IgD-negative memory B cell (primary cell): ENCODE data around the gene PDE1A. TPM values are rescaled to one million over a fixed set of nuclear protein-coding genes. Genes with fewer than 3 reads are reported as not detected.

ENCODE experiments used
- H3K27ac Mint-ChIP-seq, 3 donors: one replicate each; pipeline ENCODE4 v1.8.0; 2020 to 2022; ENCODE audit warnings: mild to moderate bottlenecking in 3 of 3, mixed read lengths in 3 of 3, moderate library complexity in 1 of 3
- H3K27me3 Mint-ChIP-seq: one replicate; pipeline ENCODE4 v1.8.0; 2021; ENCODE audit warnings: mixed read lengths
- H3K36me3 Mint-ChIP-seq: one replicate; pipeline ENCODE4 v1.8.0; 2020; ENCODE audit warnings: mild to moderate bottlenecking, mixed read lengths
- H3K4me1 Mint-ChIP-seq, 3 donors: one replicate each; pipeline ENCODE4 v1.8.0; 2020 to 2022; ENCODE audit warnings: mixed read lengths in 3 of 3, mild to moderate bottlenecking in 1 of 3
- H3K4me3 Mint-ChIP-seq, 4 donors: one replicate each; pipeline ENCODE4 v1.8.0; 2020 to 2022; ENCODE audit warnings: mild to moderate bottlenecking in 4 of 4, mixed read lengths in 4 of 4, moderate library complexity in 3 of 4
- H3K9me3 Mint-ChIP-seq, 3 donors: one replicate each; pipeline ENCODE4 v1.8.0; 2020 to 2021; ENCODE audit warnings: mixed read lengths in 3 of 3, mild to moderate bottlenecking in 1 of 3
- polyA plus RNA-seq: library from polyadenylated mRNA; unstranded; fragments of 300-500 nt; fragmentation: Illumina TruSeq; gene quantifications from one replicate; pipeline ENCODE4 v1.2.3, GENCODE V29; 2021

The PDE1A gene
- polyA plus RNA-seq, 1 donor from 2014 or later, result not detected

DNA sequence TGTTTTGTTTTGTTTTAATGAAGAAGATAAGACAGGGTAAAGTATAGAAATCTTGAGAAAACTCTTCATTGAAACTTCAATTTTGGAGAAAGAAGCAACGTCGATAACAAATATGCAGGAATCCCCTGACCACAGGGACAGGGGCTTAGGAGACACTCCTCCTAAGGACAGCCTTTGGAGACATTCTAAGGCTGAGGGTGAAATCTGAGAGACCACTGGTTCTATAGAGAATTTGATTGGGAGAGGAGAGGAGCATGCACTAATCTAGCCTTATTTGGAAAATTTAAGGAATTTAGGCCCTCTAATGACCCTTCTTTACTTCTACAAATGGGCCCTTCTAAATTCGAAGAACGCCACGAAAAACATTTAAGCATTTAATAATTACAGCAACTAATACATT, 233.5 kb downstream of the PDE1A start:
- Mint-ChIP-seq H3K4me1 (no peaks in the 10 kb centered on the region), H3K36me3 (no peaks in the 10 kb centered on the region), H3K27ac (no peak overlapping the region), H3K4me3 (no peak overlapping the region), H3K9me3 (no peaks in the 10 kb centered on the region), H3K27me3 (no peaks in the 10 kb centered on the region)

GRCh38 chr2:182191061-182191460, 235.8 kb downstream of the PDE1A start:
- H3K4me1 Mint-ChIP-seq, result no peaks in the 10 kb centered on the region
- H3K9me3 Mint-ChIP-seq, result no peaks in the 10 kb centered on the region
- no peak overlapping the region for H3K27ac Mint-ChIP-seq
- no peak overlapping the region for H3K4me3 Mint-ChIP-seq
- H3K27me3 Mint-ChIP-seq, result no peaks in the 10 kb centered on the region
- no peaks in the 10 kb centered on the region for H3K36me3 Mint-ChIP-seq

- no peak overlapping the region for H3K4me3 Mint-ChIP-seq
- no peak overlapping the region for H3K27ac Mint-ChIP-seq
- H3K36me3 Mint-ChIP-seq, result no peaks in the 10 kb centered on the region
- peaks cover 0 to 10% (median 5%) of the 10 kb centered on the region in 3 donors for H3K9me3 Mint-ChIP-seq
- H3K27me3 Mint-ChIP-seq, result no peaks in the 10 kb centered on the region
- H3K4me1 Mint-ChIP-seq, result no peaks in the 10 kb centered on the region
Observed at GRCh38 chr2:182187130-182187529, 239.7 kb downstream of the PDE1A start.

DNA sequence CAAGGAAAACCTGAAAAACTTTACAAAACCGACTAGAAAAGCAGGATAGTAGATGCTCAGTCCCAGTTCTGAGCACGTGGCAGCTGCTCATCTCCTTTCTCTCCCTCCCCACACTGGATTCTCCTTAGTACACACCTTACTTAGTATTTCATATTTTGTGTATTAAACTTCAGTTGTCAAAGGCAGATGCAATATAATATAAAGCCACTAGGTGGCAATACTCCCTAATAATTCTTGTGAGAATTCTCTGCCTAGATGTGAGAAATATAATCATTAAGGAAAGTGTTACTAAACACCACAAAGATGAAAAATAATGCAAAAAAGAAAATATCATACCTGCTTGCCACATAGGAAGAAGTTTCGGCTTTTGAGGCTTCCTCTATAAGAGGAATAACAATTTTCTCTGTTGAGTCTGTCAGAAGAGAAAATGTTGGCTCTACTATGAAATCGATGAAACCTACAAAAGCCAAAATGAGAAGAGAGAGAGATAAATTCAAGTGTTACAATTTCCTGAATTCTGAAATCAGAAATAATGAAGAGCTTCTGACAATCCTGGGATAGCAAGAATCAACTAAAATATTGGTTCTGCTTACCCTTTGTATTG, 240.6 kb downstream of the PDE1A start:
- no peaks in the 10 kb centered on the region for H3K27me3 Mint-ChIP-seq
- H3K4me3 Mint-ChIP-seq, result no peak overlapping the region
- no peaks in the 10 kb centered on the region for H3K36me3 Mint-ChIP-seq
- no peaks in the 10 kb centered on the region for H3K4me1 Mint-ChIP-seq
- peaks cover 0 to 10% (median 5%) of the 10 kb centered on the region in 3 donors for H3K9me3 Mint-ChIP-seq
- no peak overlapping the region for H3K27ac Mint-ChIP-seq

DNA sequence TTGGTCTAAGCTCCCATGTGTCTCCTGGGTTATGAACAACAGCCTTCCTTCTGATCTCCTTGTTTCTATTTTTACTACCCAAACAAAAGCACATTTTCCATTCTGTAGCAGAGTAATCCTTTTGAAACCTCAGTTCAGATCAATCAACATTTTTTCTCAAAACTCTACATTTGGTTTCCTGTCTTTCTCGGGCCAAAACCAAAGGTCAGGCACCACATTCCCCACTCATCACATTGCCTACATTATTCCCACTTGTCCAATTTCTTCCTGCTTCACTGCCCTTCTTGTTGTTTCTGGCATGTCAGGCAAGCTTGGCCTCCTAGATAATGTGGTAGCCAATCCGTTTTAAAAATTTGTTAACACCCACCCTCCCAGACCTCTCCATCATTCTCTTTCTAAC, 244.4 kb downstream of the PDE1A start:
- Mint-ChIP-seq H3K4me1 (no peaks in the 10 kb centered on the region), H3K27me3 (peaks cover 2% of the 10 kb centered on the region), H3K9me3 (peaks cover 0 to 10% (median 5%) of the 10 kb centered on the region in 3 donors), H3K27ac (no peak overlapping the region), H3K4me3 (no peak overlapping the region), H3K36me3 (no peaks in the 10 kb centered on the region)

DNA sequence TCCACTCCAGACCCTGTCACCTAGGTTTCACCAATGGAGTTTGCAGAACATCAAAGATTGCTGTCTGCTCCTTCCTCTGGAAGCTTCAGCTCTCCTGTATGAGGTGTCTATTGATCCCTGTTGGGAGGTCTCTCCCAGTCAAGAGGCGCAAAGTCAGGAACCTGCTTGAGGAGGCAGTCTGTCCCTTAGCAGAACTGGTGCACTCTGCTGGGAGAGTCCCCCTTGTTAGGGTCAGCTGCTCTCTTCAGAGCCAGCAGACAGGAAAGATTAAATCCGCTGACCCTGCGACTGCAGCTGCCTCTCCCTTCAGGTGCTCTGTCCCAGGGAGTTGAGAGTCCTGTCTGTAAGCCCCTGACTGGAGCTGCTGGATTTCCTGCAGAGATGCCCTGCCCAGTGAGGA, 245.5 kb downstream of the PDE1A start:
- Mint-ChIP-seq H3K4me1 (no peaks in the 10 kb centered on the region), H3K36me3 (no peaks in the 10 kb centered on the region), H3K4me3 (no peak overlapping the region), H3K27me3 (peaks cover 4% of the 10 kb centered on the region), H3K27ac (no peak overlapping the region), H3K9me3 (peaks cover 0 to 10% (median 5%) of the 10 kb centered on the region in 3 donors)

GRCh38 chr2:182179176-182179575, 247.7 kb downstream of the PDE1A start:
- H3K4me1 Mint-ChIP-seq, result no peaks in the 10 kb centered on the region
- no peaks in the 10 kb centered on the region for H3K36me3 Mint-ChIP-seq
- peaks cover 4% of the 10 kb centered on the region for H3K27me3 Mint-ChIP-seq
- peaks cover 2 to 10% (median 9%) of the 10 kb centered on the region in 3 donors for H3K9me3 Mint-ChIP-seq
- no peak overlapping the region for H3K27ac Mint-ChIP-seq
- no peak overlapping the region for H3K4me3 Mint-ChIP-seq

GRCh38 chr2:182173944-182174622, 252.8 kb downstream of the PDE1A start:
- Mint-ChIP-seq H3K27ac (no peak overlapping the region), H3K4me1 (no peaks in the 10 kb centered on the region), H3K4me3 (peak overlapping the region in 1 of 4 donors; percentile 24), H3K9me3 (peaks cover 0 to 4% (median 2%) of the 10 kb centered on the region in 3 donors), H3K36me3 (no peaks in the 10 kb centered on the region), H3K27me3 (peaks cover 2% of the 10 kb centered on the region)

- Mint-ChIP-seq H3K4me1 (no peaks in the 10 kb centered on the region), H3K27ac (no peak overlapping the region), H3K27me3 (no peaks in the 10 kb centered on the region), H3K4me3 (no peak overlapping the region), H3K36me3 (no peaks in the 10 kb centered on the region), H3K9me3 (peaks cover 0 to 4% (median 2%) of the 10 kb centered on the region in 3 donors)
Observed at GRCh38 chr2:182170341-182170740, 256.5 kb downstream of the PDE1A start.

DNA sequence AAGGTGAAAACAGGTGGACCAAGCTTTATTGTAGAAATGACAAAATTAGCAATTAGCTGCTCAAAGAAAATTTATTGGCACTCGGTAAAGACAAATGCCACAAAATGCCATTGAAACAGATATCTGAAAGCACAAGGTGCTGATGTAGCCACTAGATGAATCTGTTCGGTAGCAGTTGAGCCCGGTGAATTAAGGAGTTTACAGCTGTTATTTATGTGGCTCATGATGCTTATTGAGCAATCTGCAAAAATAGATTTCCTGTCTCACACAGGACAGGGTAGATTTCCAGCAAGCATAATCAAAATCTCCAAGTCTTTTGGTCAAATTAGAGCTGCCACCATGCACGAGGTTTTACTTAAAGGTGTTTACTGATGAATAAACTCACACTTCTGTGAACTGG, 259.0 kb downstream of the PDE1A start:
- Mint-ChIP-seq H3K4me1 (no peaks in the 10 kb centered on the region), H3K36me3 (no peaks in the 10 kb centered on the region), H3K4me3 (no peak overlapping the region), H3K27ac (no peak overlapping the region), H3K9me3 (no peaks in the 10 kb centered on the region), H3K27me3 (no peaks in the 10 kb centered on the region)

- H3K9me3 Mint-ChIP-seq, result no peaks in the 10 kb centered on the region
- no peak overlapping the region for H3K27ac Mint-ChIP-seq
- H3K4me3 Mint-ChIP-seq, result no peak overlapping the region
- H3K36me3 Mint-ChIP-seq, result no peaks in the 10 kb centered on the region
- no peaks in the 10 kb centered on the region for H3K4me1 Mint-ChIP-seq
- no peaks in the 10 kb centered on the region for H3K27me3 Mint-ChIP-seq
Observed at GRCh38 chr2:182166841-182167240, 260.0 kb downstream of the PDE1A start.

GRCh38 chr2:182166406-182166805, 260.4 kb downstream of the PDE1A start:
- Mint-ChIP-seq H3K4me3 (no peak overlapping the region), H3K9me3 (no peaks in the 10 kb centered on the region), H3K4me1 (no peaks in the 10 kb centered on the region), H3K27ac (no peak overlapping the region), H3K27me3 (no peaks in the 10 kb centered on the region), H3K36me3 (no peaks in the 10 kb centered on the region)

GRCh38 chr2:182165202-182165601, 261.6 kb downstream of the PDE1A start:
- H3K4me1 Mint-ChIP-seq, result no peaks in the 10 kb centered on the region
- H3K9me3 Mint-ChIP-seq, result no peaks in the 10 kb centered on the region
- no peak overlapping the region for H3K4me3 Mint-ChIP-seq
- H3K27ac Mint-ChIP-seq, result no peak overlapping the region
- no peaks in the 10 kb centered on the region for H3K27me3 Mint-ChIP-seq
- peaks cover 1% of the 10 kb centered on the region for H3K36me3 Mint-ChIP-seq

DNA sequence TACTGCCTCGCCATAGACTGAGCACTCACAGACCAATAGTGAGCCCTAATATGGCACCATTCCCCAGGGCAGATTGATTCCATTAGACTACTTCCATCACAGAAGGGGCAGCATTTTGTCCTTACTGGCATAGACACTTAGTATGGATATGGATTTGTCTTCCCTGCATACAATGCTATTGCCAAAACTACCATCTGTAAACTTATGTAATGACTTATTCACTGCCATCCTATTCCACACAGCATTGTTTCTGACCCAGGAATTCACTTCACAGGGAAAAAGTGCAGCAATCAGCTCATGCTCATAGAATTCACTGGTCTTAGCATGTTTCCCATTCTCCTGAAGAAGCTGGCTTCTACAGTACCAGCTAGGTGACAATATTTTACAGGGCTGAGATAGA, 262.1 kb downstream of the PDE1A start:
- Mint-ChIP-seq H3K36me3 (peaks cover 1% of the 10 kb centered on the region), H3K4me1 (no peaks in the 10 kb centered on the region), H3K27ac (no peak overlapping the region), H3K27me3 (no peaks in the 10 kb centered on the region), H3K9me3 (no peaks in the 10 kb centered on the region), H3K4me3 (no peak overlapping the region)

GRCh38 chr2:182163878-182164277, 263.0 kb downstream of the PDE1A start:
- Mint-ChIP-seq H3K4me3 (no peak overlapping the region), H3K4me1 (no peaks in the 10 kb centered on the region), H3K27me3 (no peaks in the 10 kb centered on the region)

GRCh38 chr2:182148344-182148743, 278.5 kb downstream of the PDE1A start:
- no peak overlapping the region for H3K27ac Mint-ChIP-seq

More at GRCh38 chr2:182163878-182164277, 263.0 kb downstream of the PDE1A start:
- H3K27ac Mint-ChIP-seq, result no peak overlapping the region
- peaks cover 1% of the 10 kb centered on the region for H3K36me3 Mint-ChIP-seq
- no peaks in the 10 kb centered on the region for H3K9me3 Mint-ChIP-seq

More at GRCh38 chr2:182148344-182148743, 278.5 kb downstream of the PDE1A start:
- no peak overlapping the region for H3K4me3 Mint-ChIP-seq
- H3K36me3 Mint-ChIP-seq, result no peaks in the 10 kb centered on the region
- H3K4me1 Mint-ChIP-seq, result no peaks in the 10 kb centered on the region
- H3K27me3 Mint-ChIP-seq, result no peaks in the 10 kb centered on the region
- peaks cover 0 to 5% (median 0%) of the 10 kb centered on the region in 3 donors for H3K9me3 Mint-ChIP-seq
